ENCODE results near the gene ZNF835. TPM values are rescaled to one million over a fixed set of nuclear protein-coding genes. Genes with fewer than 3 reads are reported as not detected.
A peak's percentile ranks its signal among the peaks of the same experiment; 100 is the strongest.

The ZNF835 gene
- total and polyA plus RNA-seq, 2 of the 13 experiments (the other 11 are each of a cell fraction or from before 2014, with no cell fraction given), result not detected

GRCh38 chr19:56637976-56638555, 33.5 kb downstream of the ZNF835 start (continued):
- peak; percentile 99 for TF ChIP-seq CSRNP1 (CRISPR knock-in tag; IDR thresholded peaks at IDR 0.05)
- peak; percentile 98 for TF ChIP-seq ZNF660 (CRISPR knock-in tag; IDR thresholded peaks at IDR 0.05; ENCODE audit: borderline replicate concordance, low read depth)
- TF ChIP-seq ZNF784 (CRISPR knock-in tag; IDR thresholded peaks at IDR 0.05; ENCODE audit: borderline replicate concordance), result peak; percentile 100
- TF ChIP-seq ZNF280B (CRISPR knock-in tag; IDR thresholded peaks at IDR 0.05; ENCODE audit: borderline replicate concordance), result peak; percentile 100
- no peak for TF ChIP-seq EP300 (IDR thresholded peaks at IDR 0.05; ENCODE audit: low read depth in 2 of 2, low read length in 2 of 2)
- TF ChIP-seq EP300 (CRISPR knock-in tag; IDR thresholded peaks at IDR 0.05; ENCODE audit: borderline replicate concordance), result peak; percentile 85
- TF ChIP-seq AKNA (CRISPR knock-in tag; IDR thresholded peaks at IDR 0.05; ENCODE audit: borderline replicate concordance), result peak; percentile 99
- TF ChIP-seq GPN1 (CRISPR knock-in tag; IDR thresholded peaks at IDR 0.05; ENCODE audit: borderline replicate concordance), result peak; percentile 99
- TF ChIP-seq SMC3 (IDR thresholded peaks at IDR 0.05; ENCODE audit: low read length), result no peak
- peak; percentile 71; the same call in 1 of the 2 replicates for TF ChIP-seq ZNF292 (CRISPR knock-in tag; IDR thresholded peaks at IDR 0.05; ENCODE audit: borderline replicate concordance, low read depth)
- peak; percentile 100 for TF ChIP-seq ZFP82 (CRISPR knock-in tag; IDR thresholded peaks at IDR 0.05; ENCODE audit: borderline replicate concordance)
- no peak for TF ChIP-seq AGO1 (IDR thresholded peaks at IDR 0.05; ENCODE audit: low read depth, low read length, poor library complexity, severe bottlenecking)
- peak; percentile 56; the same call in 1 of the 2 replicates for TF ChIP-seq ZMYM3 (CRISPR knock-in tag; IDR thresholded peaks at IDR 0.05)
- TF ChIP-seq ZNF766 (CRISPR knock-in tag; IDR thresholded peaks at IDR 0.05; ENCODE audit: borderline replicate concordance), result peak; percentile 100
- TF ChIP-seq SPEN (CRISPR knock-in tag; IDR thresholded peaks at IDR 0.05; ENCODE audit: low read depth), result peak; percentile 98
- peak; percentile 100 for TF ChIP-seq ZNF580 (CRISPR knock-in tag; IDR thresholded peaks at IDR 0.05; ENCODE audit: borderline replicate concordance, low read depth)
- TF ChIP-seq FOSL2 (CRISPR knock-in tag; IDR thresholded peaks at IDR 0.05), result peak; percentile 88
- peak; percentile 99 for TF ChIP-seq ZNF224 (CRISPR knock-in tag; IDR thresholded peaks at IDR 0.05)
- TF ChIP-seq HES4 (CRISPR knock-in tag; IDR thresholded peaks at IDR 0.05; ENCODE audit: borderline replicate concordance), result peak; percentile 100
